Measurements from ENCODE around the gene TBC1D2B. TPM values are rescaled to one million over a fixed set of nuclear protein-coding genes. Genes with fewer than 3 reads are reported as not detected.

TBC1D2B gene
- total and polyA plus RNA-seq, 2 donors from 2014 or later = 8.5 to 41.6 TPM

DNA sequence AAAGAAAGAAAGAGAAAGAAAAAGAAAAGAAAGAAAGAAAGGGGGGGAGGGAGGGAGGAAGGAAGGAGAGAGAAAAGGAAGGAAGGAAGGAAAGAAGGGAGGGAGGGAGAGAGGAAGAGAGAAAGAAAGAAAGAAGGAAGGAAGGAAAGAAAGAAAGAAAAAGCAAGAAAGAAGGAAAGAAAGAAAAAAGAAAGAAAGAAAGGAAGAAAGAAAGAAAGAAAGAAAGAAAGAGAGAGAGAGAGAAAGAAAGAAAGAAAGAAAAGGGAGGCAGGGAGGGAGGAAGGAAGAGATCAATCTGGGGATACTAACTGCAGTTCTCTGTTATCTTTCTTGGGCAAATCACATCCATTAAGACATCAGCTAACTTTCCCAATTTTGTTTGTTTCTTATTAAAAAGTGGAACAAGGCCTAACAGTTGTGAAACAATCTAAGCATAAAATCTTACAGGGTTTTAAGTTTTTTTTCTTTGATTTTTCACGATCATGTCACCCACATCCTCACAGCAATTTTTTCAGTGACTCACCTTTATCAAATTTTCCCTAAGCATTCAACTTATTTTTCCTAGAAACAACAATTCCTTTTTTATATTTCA lies 36.8 kb downstream of the TBC1D2B start:
- intact Hi-C loops (cut with DNase I) = no loop called here
- no peak overlapping the region for H3K4me3 ChIP-seq (ENCODE audit: low read length in 3 of 3)
- H3K36me3 ChIP-seq (ENCODE audit: control insufficient read depth in 2 of 3, insufficient read depth in 3 of 3, low read length in 3 of 3) = peaks cover 0 to 4% (median 4%) of the 10 kb centered on the region in 3 donors

GRCh38 chr15:78038585-78039247 lies 38.8 kb downstream of the TBC1D2B start:
- peaks cover 0 to 4% (median 0%) of the 10 kb centered on the region in 3 donors for H3K36me3 ChIP-seq (ENCODE audit: control insufficient read depth in 2 of 3, insufficient read depth in 3 of 3, low read length in 3 of 3)
- no peak overlapping the region for H3K27ac ChIP-seq (ENCODE audit: low read depth in 2 of 2, low read length in 2 of 2)
- FAIRE-seq (no peak), DNase-seq (no peak)
- intact Hi-C loops (cut with DNase I) = no loop called here
- peaks cover 9 to 24% (median 10%) of the 10 kb centered on the region in 3 donors for H3K4me1 ChIP-seq (ENCODE audit: control insufficient read depth in 2 of 3, insufficient read depth in 2 of 3, low read depth in 1 of 3, low read length in 3 of 3)
- H3K4me3 ChIP-seq (ENCODE audit: low read length in 3 of 3) = no peak overlapping the region
- TF ChIP-seq, protein P1, sequence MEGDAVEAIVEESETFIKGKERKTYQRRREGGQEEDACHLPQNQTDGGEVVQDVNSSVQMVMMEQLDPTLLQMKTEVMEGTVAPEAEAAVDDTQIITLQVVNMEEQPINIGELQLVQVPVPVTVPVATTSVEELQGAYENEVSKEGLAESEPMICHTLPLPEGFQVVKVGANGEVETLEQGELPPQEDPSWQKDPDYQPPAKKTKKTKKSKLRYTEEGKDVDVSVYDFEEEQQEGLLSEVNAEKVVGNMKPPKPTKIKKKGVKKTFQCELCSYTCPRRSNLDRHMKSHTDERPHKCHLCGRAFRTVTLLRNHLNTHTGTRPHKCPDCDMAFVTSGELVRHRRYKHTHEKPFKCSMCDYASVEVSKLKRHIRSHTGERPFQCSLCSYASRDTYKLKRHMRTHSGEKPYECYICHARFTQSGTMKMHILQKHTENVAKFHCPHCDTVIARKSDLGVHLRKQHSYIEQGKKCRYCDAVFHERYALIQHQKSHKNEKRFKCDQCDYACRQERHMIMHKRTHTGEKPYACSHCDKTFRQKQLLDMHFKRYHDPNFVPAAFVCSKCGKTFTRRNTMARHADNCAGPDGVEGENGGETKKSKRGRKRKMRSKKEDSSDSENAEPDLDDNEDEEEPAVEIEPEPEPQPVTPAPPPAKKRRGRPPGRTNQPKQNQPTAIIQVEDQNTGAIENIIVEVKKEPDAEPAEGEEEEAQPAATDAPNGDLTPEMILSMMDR (IDR thresholded peaks at IDR 0.05; ENCODE audit: borderline replicate concordance, extremely low read depth, insufficient read depth) = no peak
- H3K27me3 ChIP-seq (ENCODE audit: control insufficient read depth, insufficient read depth, low read length) = no peaks in the 10 kb centered on the region
- H3K9me3 ChIP-seq (ENCODE audit: control insufficient read depth in 2 of 3, insufficient read depth in 1 of 3, low read length in 3 of 3) = no peaks in the 10 kb centered on the region
- H3K9ac ChIP-seq (ENCODE audit: low read length in 3 of 3) = no peak overlapping the region

More for the DNA sequence above, 36.8 kb downstream of the TBC1D2B start:
- TF ChIP-seq, protein P1 (IDR thresholded peaks at IDR 0.05; ENCODE audit: borderline replicate concordance, extremely low read depth, insufficient read depth) = no peak
- DNase-seq (no peak), FAIRE-seq (no peak)
- H3K27ac ChIP-seq (ENCODE audit: low read depth in 2 of 2, low read length in 2 of 2) = no peak overlapping the region
- H3K27me3 ChIP-seq (ENCODE audit: control insufficient read depth, insufficient read depth, low read length) = no peaks in the 10 kb centered on the region
- no peak overlapping the region for H3K9ac ChIP-seq (ENCODE audit: low read length in 3 of 3)
- no peaks in the 10 kb centered on the region for H3K9me3 ChIP-seq (ENCODE audit: control insufficient read depth in 2 of 3, insufficient read depth in 1 of 3, low read length in 3 of 3)
- H3K4me1 ChIP-seq (ENCODE audit: control insufficient read depth in 2 of 3, insufficient read depth in 2 of 3, low read depth in 1 of 3, low read length in 3 of 3) = peaks cover 0 to 14% (median 3%) of the 10 kb centered on the region in 3 donors

DNA sequence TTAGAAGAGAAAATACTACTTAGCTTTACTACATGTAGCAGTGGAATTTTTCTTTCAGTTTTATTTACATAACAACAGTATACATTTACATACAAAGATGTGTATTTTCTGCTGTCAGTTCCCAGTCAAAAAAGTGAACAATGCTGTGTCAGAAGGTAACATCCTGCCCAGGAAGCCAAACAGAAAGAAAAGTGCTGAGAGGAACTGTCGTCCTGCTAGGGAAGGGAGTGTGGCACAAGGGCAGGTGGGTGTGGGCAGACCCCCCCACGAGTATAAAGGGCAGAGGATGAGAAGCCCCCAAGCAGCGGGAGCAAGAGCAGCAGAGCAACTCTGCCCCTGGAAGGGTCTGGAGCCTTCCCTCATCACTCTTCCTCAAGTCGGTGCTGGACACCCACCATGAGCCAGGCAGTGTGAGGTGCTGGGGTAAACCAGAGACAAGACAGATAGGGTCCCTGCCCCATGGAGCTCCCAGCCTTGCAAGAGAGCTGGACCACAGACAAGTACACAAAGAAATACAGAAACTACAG lies 39.7 kb downstream of the TBC1D2B start:
- H3K4me3 ChIP-seq (ENCODE audit: low read length in 3 of 3) = no peak overlapping the region
- intact Hi-C loops (cut with DNase I) = no loop called here
- H3K9ac ChIP-seq (ENCODE audit: low read length in 3 of 3) = no peak overlapping the region
- DNase-seq (no peak), FAIRE-seq (no peak)
- H3K36me3 ChIP-seq (ENCODE audit: control insufficient read depth in 2 of 3, insufficient read depth in 3 of 3, low read length in 3 of 3) = peaks cover 0 to 4% (median 0%) of the 10 kb centered on the region in 3 donors
- no peaks in the 10 kb centered on the region for H3K27me3 ChIP-seq (ENCODE audit: control insufficient read depth, insufficient read depth, low read length)
- TF ChIP-seq, protein P1 (IDR thresholded peaks at IDR 0.05; ENCODE audit: borderline replicate concordance, extremely low read depth, insufficient read depth) = no peak
- H3K27ac ChIP-seq (ENCODE audit: low read depth in 2 of 2, low read length in 2 of 2) = peak overlapping the region in 1 of 2 donors; percentile 10
- H3K9me3 ChIP-seq (ENCODE audit: control insufficient read depth in 2 of 3, insufficient read depth in 1 of 3, low read length in 3 of 3) = no peaks in the 10 kb centered on the region
- peaks cover 10 to 24% (median 10%) of the 10 kb centered on the region in 3 donors for H3K4me1 ChIP-seq (ENCODE audit: control insufficient read depth in 2 of 3, insufficient read depth in 2 of 3, low read depth in 1 of 3, low read length in 3 of 3)
